ENCODE data around the gene RASSF9. TPM values are rescaled to one million over a fixed set of nuclear protein-coding genes. Genes with fewer than 3 reads are reported as not detected.

Gene RASSF9
- total RNA-seq, 1 experiment from 2014 or later: not detected

DNA sequence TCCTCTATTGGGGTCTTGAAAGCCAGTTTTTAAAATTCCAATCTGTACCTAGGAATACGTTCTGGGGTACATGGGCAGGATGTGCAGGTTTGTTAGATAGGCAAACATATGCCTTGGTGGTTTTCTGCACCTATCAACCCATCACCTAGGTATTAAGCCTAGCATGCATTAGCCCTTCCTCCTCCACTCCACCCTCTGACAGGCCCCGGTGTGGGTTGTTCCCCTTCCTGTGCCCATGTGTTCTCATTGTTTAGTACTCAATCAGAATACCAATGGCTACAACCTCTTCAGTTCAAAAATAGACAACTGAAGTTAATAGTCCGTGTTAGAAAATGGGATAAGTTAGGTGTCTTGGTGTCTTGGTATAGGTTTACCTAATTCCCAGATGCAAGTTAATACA lies 41.2 kb upstream of the RASSF9 start:
- BruUV-seq (replicated peaks): no TSS peak
- Histone ChIP-seq H3K79me2 (ENCODE audit: low read length) (no peaks in the 10 kb centered on the region), H3K4me1 (ENCODE audit: insufficient read depth, low read length) (no peaks in the 10 kb centered on the region), H3K27ac (ENCODE audit: low read length) (no peak overlapping the region), H3K4me2 (ENCODE audit: low read length) (no peak overlapping the region), H3F3A (ENCODE audit: low read length, unreplicated experiment) (no peaks in the 10 kb centered on the region), H3K36me3 (ENCODE audit: low read depth, low read length) (no peaks in the 10 kb centered on the region), H3K9me2 (replicated peaks; ENCODE audit: low read length) (no peaks in the 10 kb centered on the region), H3K4me3 (ENCODE audit: low read length) (no peak overlapping the region), H3K9ac (ENCODE audit: low read length) (no peak overlapping the region), H4K20me1 (ENCODE audit: low read length) (no peaks in the 10 kb centered on the region), H3K27me3 (ENCODE audit: low read length) (peaks cover under 1% of the 10 kb centered on the region; the same call in 1 of the 2 replicates), H3K9me3 (ENCODE audit: low read length) (no peaks in the 10 kb centered on the region), H2AFZ (ENCODE audit: low read length) (no peak overlapping the region)
- ChIA-PET POLR2A (ENCODE audit: unreplicated experiment) (no interaction called here), CTCF (no interaction called here)
- ATAC-seq (no peak), DNase-seq (no peak)
- intact Hi-C loops (cut with micrococcal nuclease): no loop called here
- no peak for TF ChIP-seq EZH2 (IDR thresholded peaks at IDR 0.05; ENCODE audit: low read length, unreplicated experiment)
- TF ChIP-seq, protein P1, sequence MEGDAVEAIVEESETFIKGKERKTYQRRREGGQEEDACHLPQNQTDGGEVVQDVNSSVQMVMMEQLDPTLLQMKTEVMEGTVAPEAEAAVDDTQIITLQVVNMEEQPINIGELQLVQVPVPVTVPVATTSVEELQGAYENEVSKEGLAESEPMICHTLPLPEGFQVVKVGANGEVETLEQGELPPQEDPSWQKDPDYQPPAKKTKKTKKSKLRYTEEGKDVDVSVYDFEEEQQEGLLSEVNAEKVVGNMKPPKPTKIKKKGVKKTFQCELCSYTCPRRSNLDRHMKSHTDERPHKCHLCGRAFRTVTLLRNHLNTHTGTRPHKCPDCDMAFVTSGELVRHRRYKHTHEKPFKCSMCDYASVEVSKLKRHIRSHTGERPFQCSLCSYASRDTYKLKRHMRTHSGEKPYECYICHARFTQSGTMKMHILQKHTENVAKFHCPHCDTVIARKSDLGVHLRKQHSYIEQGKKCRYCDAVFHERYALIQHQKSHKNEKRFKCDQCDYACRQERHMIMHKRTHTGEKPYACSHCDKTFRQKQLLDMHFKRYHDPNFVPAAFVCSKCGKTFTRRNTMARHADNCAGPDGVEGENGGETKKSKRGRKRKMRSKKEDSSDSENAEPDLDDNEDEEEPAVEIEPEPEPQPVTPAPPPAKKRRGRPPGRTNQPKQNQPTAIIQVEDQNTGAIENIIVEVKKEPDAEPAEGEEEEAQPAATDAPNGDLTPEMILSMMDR (conservative IDR thresholded peaks at IDR 0.05; ENCODE audit: low read depth, low read length): no peak
- no peak for TF ChIP-seq EZH2phosphoT487 (IDR thresholded peaks at IDR 0.05; ENCODE audit: borderline replicate concordance, low read length)

DNA sequence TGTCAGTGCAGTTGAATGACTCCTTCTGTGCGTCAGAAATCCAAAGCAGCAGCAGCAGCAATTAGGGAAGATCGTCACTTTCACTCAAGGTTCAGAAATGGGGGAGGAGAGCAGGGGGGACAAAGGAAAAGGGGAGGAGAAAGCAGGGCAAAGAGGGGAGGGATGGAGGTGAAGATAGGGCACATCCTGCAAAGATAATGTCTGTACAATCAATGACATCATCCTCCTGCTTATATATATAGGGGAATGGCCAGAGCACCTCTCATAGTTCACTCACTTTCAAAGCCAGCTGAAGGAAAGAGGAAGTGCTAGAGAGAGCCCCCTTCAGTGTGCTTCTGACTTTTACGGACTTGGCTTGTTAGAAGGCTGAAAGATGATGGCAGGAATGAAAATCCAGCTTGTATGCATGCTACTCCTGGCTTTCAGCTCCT lies 37.8 kb upstream of the RASSF9 start, which contains the start of gene NTS:
TSS of gene NTS (plus strand) at position 265 of the 431 bp plus-strand sequence. CDS start at position 374, 109 bp downstream.
- no peaks in the 10 kb centered on the region for H3K27me3 ChIP-seq (ENCODE audit: low read length)
- ChIA-PET POLR2A (ENCODE audit: unreplicated experiment) (no interaction called here), CTCF (no interaction called here)
- intact Hi-C loops (cut with micrococcal nuclease): loop anchor here (5.0 kb wide), 1 partner anchor 147 kb away; no protein-coding TSS in a partner anchor
- TF ChIP-seq, protein P1 (conservative IDR thresholded peaks at IDR 0.05; ENCODE audit: low read depth, low read length): 0 out of 2 replicates have a peak, but pooled peaks have one; percentile 10
- TF ChIP-seq EZH2 (IDR thresholded peaks at IDR 0.05; ENCODE audit: low read length, unreplicated experiment) (no peak), EZH2phosphoT487 (IDR thresholded peaks at IDR 0.05; ENCODE audit: borderline replicate concordance, low read length) (no peak)
- H3K27ac ChIP-seq (ENCODE audit: low read length): no peak within 1 kb of the TSS
- no peaks in the 10 kb centered on the region for H3K9me3 ChIP-seq (ENCODE audit: low read length)
- H3K9ac ChIP-seq (ENCODE audit: low read length): no peak within 1 kb of the TSS
- DNase-seq (peak; percentile 15), ATAC-seq (no peak)
- no peak within 1 kb of the TSS for H2AFZ ChIP-seq (ENCODE audit: low read length)
- no peak within 1 kb of the TSS for H3K4me2 ChIP-seq (ENCODE audit: low read length)
- no peaks in the 10 kb centered on the region for H3K79me2 ChIP-seq (ENCODE audit: low read length)
- BruUV-seq (replicated peaks): no TSS peak
- H3K4me3 ChIP-seq (ENCODE audit: low read length): no peak within 1 kb of the TSS
- H3K36me3 ChIP-seq (ENCODE audit: low read depth, low read length): no peaks in the 10 kb centered on the region
- H3K4me1 ChIP-seq (ENCODE audit: insufficient read depth, low read length): no peaks in the 10 kb centered on the region
- H3F3A ChIP-seq (ENCODE audit: low read length, unreplicated experiment): no peaks in the 10 kb centered on the region
- H4K20me1 ChIP-seq (ENCODE audit: low read length): no peaks in the 10 kb centered on the region
- H3K9me2 ChIP-seq (replicated peaks; ENCODE audit: low read length): no peaks in the 10 kb centered on the region

DNA sequence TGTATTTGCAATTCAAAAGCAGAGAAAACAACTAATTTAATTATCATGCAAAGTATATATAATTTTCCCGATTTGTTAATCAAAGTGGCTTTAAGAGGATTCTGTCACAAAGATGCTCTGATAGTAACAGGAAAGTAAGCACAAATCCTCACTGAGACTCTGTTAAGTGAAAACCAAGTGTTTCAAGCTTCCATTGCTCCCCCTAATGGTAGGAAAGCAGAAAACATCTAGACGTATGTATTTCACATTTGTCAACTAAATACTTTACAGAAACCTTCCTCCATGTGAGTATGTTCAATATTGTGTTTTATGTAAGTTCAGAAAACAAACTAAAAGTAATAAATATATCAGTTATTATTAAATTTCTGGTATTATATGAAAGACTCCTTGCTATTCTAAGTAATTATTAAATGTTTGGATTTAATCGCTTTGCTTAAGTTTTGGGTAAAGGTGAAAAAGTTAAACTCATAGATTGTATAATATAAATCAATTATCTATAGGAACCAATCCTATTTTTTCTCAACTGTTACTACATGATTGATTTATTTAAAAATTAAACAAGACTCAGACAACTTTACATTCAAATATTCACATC lies 36.4 kb upstream of the RASSF9 start:
- Histone ChIP-seq H3K27me3 (ENCODE audit: low read length) (no peaks in the 10 kb centered on the region), H3K9ac (ENCODE audit: low read length) (no peak overlapping the region), H3F3A (ENCODE audit: low read length, unreplicated experiment) (no peaks in the 10 kb centered on the region), H3K4me2 (ENCODE audit: low read length) (no peak overlapping the region), H3K4me1 (ENCODE audit: insufficient read depth, low read length) (no peaks in the 10 kb centered on the region), H3K9me2 (replicated peaks; ENCODE audit: low read length) (no peaks in the 10 kb centered on the region), H3K27ac (ENCODE audit: low read length) (no peak overlapping the region), H3K4me3 (ENCODE audit: low read length) (no peak overlapping the region), H4K20me1 (ENCODE audit: low read length) (no peaks in the 10 kb centered on the region), H3K79me2 (ENCODE audit: low read length) (no peaks in the 10 kb centered on the region), H3K36me3 (ENCODE audit: low read depth, low read length) (no peaks in the 10 kb centered on the region), H2AFZ (ENCODE audit: low read length) (no peak overlapping the region), H3K9me3 (ENCODE audit: low read length) (no peaks in the 10 kb centered on the region)
- DNase-seq (peak; percentile 81), ATAC-seq (peak; percentile 63)
- ChIA-PET POLR2A (ENCODE audit: unreplicated experiment) (interaction anchor here (0.6 kb wide), 1 partner anchor 37 kb away, joined by 3 read pairs; the partner anchor contains the start of gene RASSF9), CTCF (interaction anchor here (0.6 to 0.7 kb wide), 4 partner anchors 198 to 461 kb away, joined by 3 to 4 read pairs (median 4); no protein-coding TSS in a partner anchor)
- TF ChIP-seq EZH2phosphoT487 (IDR thresholded peaks at IDR 0.05; ENCODE audit: borderline replicate concordance, low read length): no peak
- TF ChIP-seq, protein P1 (conservative IDR thresholded peaks at IDR 0.05; ENCODE audit: low read depth, low read length): peak; percentile 79
- intact Hi-C loops (cut with micrococcal nuclease): loop anchor here (1.0 to 5.0 kb wide), 3 partner anchors 145 to 404 kb away; no protein-coding TSS in a partner anchor
- no TSS peak for BruUV-seq (replicated peaks)
